HG02852 (cell line): ENCODE data around the gene AMY1B.
"Not testable (repeated sequence)": the region's sequence is repeated elsewhere in the genome, so short reads cannot be mapped to it uniquely, and the experiment has no call there.

ENCODE experiments used
- ATAC-seq: cut with Tn5 transposase; IDR thresholded peaks from one replicate; pipeline ENCODE4 v1.9.1; 2021; ENCODE audit warnings: mild to moderate bottlenecking, moderate library complexity; ENCODE audit not compliant: unreplicated experiment

Gene AMY1B

GRCh38 chr1:103696110-103696509, at the start of gene AMY1B:
AMY1B (minus strand) TSS chr1:103696210; CDS start chr1:103695639, 571 bp downstream.
- not testable (repeated sequence) for ATAC-seq

GRCh38 chr1:103745040-103745439, 49.0 kb upstream of the AMY1B start:
- not testable (repeated sequence) for ATAC-seq

GRCh38 chr1:103744449-103744848, 48.4 kb upstream of the AMY1B start:
- ATAC-seq, result not testable (repeated sequence)

DNA sequence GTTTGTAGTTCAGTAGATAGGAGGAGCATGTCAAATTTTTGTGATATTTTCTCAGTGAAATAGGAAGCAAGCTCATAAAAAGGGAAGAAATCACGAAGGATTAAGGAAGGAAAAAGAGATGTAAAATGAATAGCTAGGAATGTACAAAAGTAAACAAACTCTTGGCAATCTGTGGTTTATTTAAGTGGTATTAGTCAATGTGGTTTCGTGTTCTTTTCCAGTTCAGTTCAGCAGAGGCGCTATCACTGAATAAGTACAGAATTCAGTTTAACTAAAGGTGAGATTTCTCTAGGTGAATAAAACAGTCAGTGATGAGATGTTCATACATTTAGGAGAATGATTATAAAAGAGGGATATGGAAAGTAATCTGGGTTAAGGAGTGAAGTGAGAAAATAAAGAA, 42.0 kb upstream of the AMY1B start:
- ATAC-seq, result not testable (repeated sequence)

- not testable (repeated sequence) for ATAC-seq
These were observed 39.3 kb upstream of the AMY1B start for GRCh38 chr1:103735334-103735733.

GRCh38 chr1:103721473-103721872, 25.5 kb upstream of the AMY1B start:
- not testable (repeated sequence) for ATAC-seq

DNA sequence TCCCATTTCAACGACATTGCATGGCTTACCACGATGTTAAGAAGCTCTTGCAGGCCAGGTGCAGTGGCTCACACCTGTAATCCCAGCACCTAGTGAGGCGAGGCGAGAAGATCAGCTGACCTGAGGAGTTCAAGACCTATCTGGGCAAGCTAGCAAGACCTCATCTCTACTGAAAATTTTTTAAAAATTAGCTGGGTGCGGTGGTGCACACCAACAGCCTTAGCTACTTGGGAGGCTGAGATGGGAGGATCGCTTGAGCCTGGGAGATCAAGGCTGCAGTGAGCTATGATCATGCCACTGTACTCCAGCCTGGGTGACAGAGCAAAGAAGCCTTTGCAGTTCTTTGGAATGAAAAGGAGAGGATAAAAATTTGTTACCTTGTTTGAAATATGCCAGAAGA, 21.4 kb upstream of the AMY1B start:
- ATAC-seq, result not testable (repeated sequence)

GRCh38 chr1:103710381-103710780, 14.4 kb upstream of the AMY1B start:
- not testable (repeated sequence) for ATAC-seq

- ATAC-seq, result not testable (repeated sequence)
These were observed 11.7 kb upstream of the AMY1B start for GRCh38 chr1:103707670-103708069.

- not testable (repeated sequence) for ATAC-seq
These were observed 5.2 kb upstream of the AMY1B start for GRCh38 chr1:103701256-103701655.

GRCh38 chr1:103700669-103701068, 4.7 kb upstream of the AMY1B start:
- ATAC-seq, result not testable (repeated sequence)

GRCh38 chr1:103697430-103697829, 1.4 kb upstream of the AMY1B start:
- ATAC-seq, result not testable (repeated sequence)

GRCh38 chr1:103676335-103676734, 19.7 kb downstream of the AMY1B start:
- not testable (repeated sequence) for ATAC-seq

GRCh38 chr1:103655460-103655859, 40.5 kb downstream of the AMY1B start, which contains the start of gene AMY1A:
AMY1A (plus strand) TSS chr1:103655760; CDS start chr1:103656331, 571 bp downstream.
- not testable (repeated sequence) for ATAC-seq

DNA sequence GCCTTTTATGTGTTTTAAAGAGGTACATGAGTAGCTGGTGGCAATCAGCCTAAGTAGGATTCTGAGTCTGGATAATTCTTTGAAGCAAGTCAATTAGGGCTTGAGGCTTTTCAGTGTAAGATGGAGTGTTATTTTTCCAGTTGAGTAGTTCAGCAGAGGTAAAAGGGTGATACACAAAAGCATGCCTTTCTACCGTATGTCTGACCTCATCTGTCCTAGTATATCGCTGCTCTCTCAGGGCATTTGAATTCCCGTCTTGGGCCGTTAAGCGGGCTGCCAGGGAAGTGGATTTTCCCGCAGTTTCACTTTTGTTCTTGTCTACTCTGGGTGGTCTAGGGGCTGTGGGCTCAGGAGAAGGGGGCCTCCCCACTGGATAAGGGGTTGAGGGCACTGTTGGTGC, 41.9 kb downstream of the AMY1B start:
- not testable (repeated sequence) for ATAC-seq

GRCh38 chr1:103650889-103651288, 45.1 kb downstream of the AMY1B start:
- not testable (repeated sequence) for ATAC-seq

DNA sequence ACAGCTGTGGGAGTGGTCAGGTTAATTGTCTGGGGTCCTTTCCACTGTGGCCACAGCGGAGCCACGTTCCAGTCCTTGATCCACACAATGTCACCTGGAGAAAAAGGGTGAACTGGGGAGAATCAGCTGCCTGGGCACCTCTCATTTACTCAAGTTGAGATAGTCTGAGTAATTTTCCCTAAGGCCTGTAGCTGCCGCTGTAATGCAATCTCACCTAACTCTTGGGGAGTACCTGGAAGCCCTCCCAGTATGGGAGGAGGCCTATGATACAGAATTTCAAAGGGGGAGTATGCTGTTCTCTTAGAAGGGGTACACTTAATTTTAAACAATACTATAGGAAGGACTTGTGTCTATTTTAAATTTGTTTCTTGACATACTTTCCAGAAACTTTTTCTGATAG, 45.7 kb downstream of the AMY1B start:
- not testable (repeated sequence) for ATAC-seq

DNA sequence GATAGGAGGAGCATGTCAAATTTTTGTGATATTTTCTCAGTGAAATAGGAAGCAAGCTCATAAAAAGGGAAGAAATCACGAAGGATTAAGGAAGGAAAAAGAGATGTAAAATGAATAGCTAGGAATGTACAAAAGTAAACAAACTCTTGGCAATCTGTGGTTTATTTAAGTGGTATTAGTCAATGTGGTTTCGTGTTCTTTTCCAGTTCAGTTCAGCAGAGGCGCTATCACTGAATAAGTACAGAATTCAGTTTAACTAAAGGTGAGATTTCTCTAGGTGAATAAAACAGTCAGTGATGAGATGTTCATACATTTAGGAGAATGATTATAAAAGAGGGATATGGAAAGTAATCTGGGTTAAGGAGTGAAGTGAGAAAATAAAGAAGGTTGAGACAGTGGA, 52.1 kb downstream of the AMY1B start:
- not testable (repeated sequence) for ATAC-seq

- ATAC-seq, result not testable (repeated sequence)
These were observed 54.8 kb downstream of the AMY1B start for GRCh38 chr1:103641194-103641593.
